Measurements from ENCODE around the gene SMIM38. TPM values are rescaled to one million over a fixed set of nuclear protein-coding genes. Genes with fewer than 3 reads are reported as not detected.

Gene SMIM38
- polyA plus RNA-seq, 1 of the 3 experiments (the other 2 are of a cell fraction): 0.13 TPM

- H3K4me1 ChIP-seq (ENCODE audit: control insufficient read depth in 1 of 2, insufficient read depth in 2 of 2, low read depth in 1 of 2, low read length in 1 of 2): peaks cover 0 to 23% of the 10 kb centered on the region in 2 experiments; a peak in 1 of 4 replicates
- H3K9ac ChIP-seq: no peak overlapping the region
- H3K27ac ChIP-seq (ENCODE audit: low read depth in 2 of 2, low read length in 1 of 2): no peak overlapping the region
- H3K4me3 ChIP-seq (ENCODE audit: low read depth in 2 of 2, low read length in 1 of 2): no peak overlapping the region
- DNase-seq: no peak
- no peak overlapping the region for H3K4me2 ChIP-seq
- no peaks in the 10 kb centered on the region for H3K36me3 ChIP-seq (replicated peaks in 1 of 2; ENCODE audit: control insufficient read depth in 1 of 2, insufficient read depth in 2 of 2, low read length in 1 of 2)
- no peaks in the 10 kb centered on the region for H3K9me3 ChIP-seq
- no peaks in the 10 kb centered on the region for H3K9me2 ChIP-seq
- TF ChIP-seq USF1 (IDR thresholded peaks at IDR 0.05; ENCODE audit: borderline replicate concordance, low read depth): no peak
- TF ChIP-seq MEF2A (IDR thresholded peaks at IDR 0.05; ENCODE audit: borderline replicate concordance, low read depth): no peak
- no peak for TF ChIP-seq RAD21 (IDR thresholded peaks at IDR 0.05; ENCODE audit: low read length)
- TF ChIP-seq EZH2phosphoT487 (IDR thresholded peaks at IDR 0.05; ENCODE audit: borderline replicate concordance, low read depth): no peak
- TF ChIP-seq TEAD4 (IDR thresholded peaks at IDR 0.05; ENCODE audit: borderline replicate concordance, insufficient read depth): no peak
- no peak for TF ChIP-seq YY1 (IDR thresholded peaks at IDR 0.05; ENCODE audit: low read depth)
- TF ChIP-seq NRF1 (IDR thresholded peaks at IDR 0.05; ENCODE audit: low read depth, low read length): no peak
- no peak for TF ChIP-seq FOXJ3 (CRISPR knock-in tag; IDR thresholded peaks at IDR 0.05)
- no peak for TF ChIP-seq NFIC (IDR thresholded peaks at IDR 0.05; ENCODE audit: borderline replicate concordance)
- TF ChIP-seq SMC3 (IDR thresholded peaks at IDR 0.05; ENCODE audit: low read depth, low read length): no peak
- no peak for TF ChIP-seq MXI1 (IDR thresholded peaks at IDR 0.05; ENCODE audit: low read depth, low read length)
- TF ChIP-seq JUND (IDR thresholded peaks at IDR 0.05): no peak
- no peak for TF ChIP-seq FOSL2 (IDR thresholded peaks at IDR 0.05; ENCODE audit: borderline replicate concordance, low read depth)
- no peak for TF ChIP-seq EP300 (IDR thresholded peaks at IDR 0.05; ENCODE audit: borderline replicate concordance in 1 of 2, low read depth in 1 of 2, low read length in 1 of 2)
- H3K27me3 ChIP-seq (ENCODE audit: insufficient read depth): no peaks in the 10 kb centered on the region
- no peaks in the 10 kb centered on the region for H3F3A ChIP-seq (replicated peaks; ENCODE audit: insufficient read depth)
- H3K79me2 ChIP-seq (ENCODE audit: insufficient read depth): no peaks in the 10 kb centered on the region
- H4K20me1 ChIP-seq (ENCODE audit: insufficient read depth): no peaks in the 10 kb centered on the region
- ChIA-PET CTCF (interaction anchor here (1.3 to 14.1 kb wide), 3 partner anchors 23 to 559 kb away, joined by 5 to 403 read pairs (median 254); partner anchors contain the start of gene CCND1), POLR2A (no interaction called here)
- H2AFZ ChIP-seq (ENCODE audit: low read depth): no peak overlapping the region
- WGBS (ENCODE audit: low lambda C conversion rate): 76% methylated on average over 5 of the region's 5 CpGs
These were observed 47.2 kb upstream of the SMIM38 start for GRCh38 chr11:69108559-69108958.

GRCh38 chr11:69109101-69109500 is 46.6 kb upstream of the SMIM38 start:
- no peaks in the 10 kb centered on the region for H4K20me1 ChIP-seq (ENCODE audit: insufficient read depth)
- no peaks in the 10 kb centered on the region for H3F3A ChIP-seq (replicated peaks; ENCODE audit: insufficient read depth)
- no peak overlapping the region for H3K4me2 ChIP-seq
- H3K4me1 ChIP-seq (ENCODE audit: control insufficient read depth in 1 of 2, insufficient read depth in 2 of 2, low read depth in 1 of 2, low read length in 1 of 2): peaks cover 0 to 23% of the 10 kb centered on the region in 2 experiments; a peak in 1 of 4 replicates
- H3K4me3 ChIP-seq (ENCODE audit: low read depth in 2 of 2, low read length in 1 of 2): no peak overlapping the region
- ChIA-PET CTCF (interaction anchor here (1.3 to 14.1 kb wide), 3 partner anchors 22 to 559 kb away, joined by 5 to 403 read pairs (median 254); partner anchors contain the start of gene CCND1), POLR2A (no interaction called here)
- H2AFZ ChIP-seq (ENCODE audit: low read depth): no peak overlapping the region
- H3K36me3 ChIP-seq (replicated peaks in 1 of 2; ENCODE audit: control insufficient read depth in 1 of 2, insufficient read depth in 2 of 2, low read length in 1 of 2): no peaks in the 10 kb centered on the region
- 67% methylated on average over 2 of the region's 2 CpGs for WGBS (ENCODE audit: low lambda C conversion rate)
- no peaks in the 10 kb centered on the region for H3K9me2 ChIP-seq
- H3K9me3 ChIP-seq: no peaks in the 10 kb centered on the region
- DNase-seq: no peak
- no peak overlapping the region for H3K9ac ChIP-seq
- H3K27me3 ChIP-seq (ENCODE audit: insufficient read depth): no peaks in the 10 kb centered on the region
- no peak overlapping the region for H3K27ac ChIP-seq (ENCODE audit: low read depth in 2 of 2, low read length in 1 of 2)
- no peaks in the 10 kb centered on the region for H3K79me2 ChIP-seq (ENCODE audit: insufficient read depth)
- no peak for TF ChIP-seq SIN3A (IDR thresholded peaks at IDR 0.05; ENCODE audit: borderline replicate concordance, low read depth, low read length)
- no peak for TF ChIP-seq REST (IDR thresholded peaks at IDR 0.05; ENCODE audit: low read depth, low read length)
- TF ChIP-seq TAF1 (IDR thresholded peaks at IDR 0.05; ENCODE audit: borderline replicate concordance, low read depth, low read length): no peak
- TF ChIP-seq MAX (IDR thresholded peaks at IDR 0.05; ENCODE audit: low read depth): no peak
- TF ChIP-seq RXRA (IDR thresholded peaks at IDR 0.05; ENCODE audit: borderline replicate concordance, low read depth): no peak
- no peak for TF ChIP-seq FOSL2 (IDR thresholded peaks at IDR 0.05; ENCODE audit: borderline replicate concordance, low read depth)
- no peak for TF ChIP-seq CTCF (IDR thresholded peaks at IDR 0.05)
- no peak for TF ChIP-seq FOXM1 (IDR thresholded peaks at IDR 0.05; ENCODE audit: low read depth)
- TF ChIP-seq EZH2phosphoT487 (IDR thresholded peaks at IDR 0.05; ENCODE audit: borderline replicate concordance, low read depth): no peak
- no peak for TF ChIP-seq TCF12 (IDR thresholded peaks at IDR 0.05)

Data from SK-N-SH (cell line).